Ammon's horn (tissue), 1 donor: ENCODE measurements around the gene CUBN.
"Not testable (repeated sequence)": the region's sequence is repeated elsewhere in the genome, so short reads cannot be mapped to it uniquely, and the experiment has no call there.

Experiments used
- DNase-seq: peaks from one replicate; pipeline ENCODE4 v3.0.0-alpha.2; 2016; ENCODE audit warnings: low spot score

Gene CUBN

DNA sequence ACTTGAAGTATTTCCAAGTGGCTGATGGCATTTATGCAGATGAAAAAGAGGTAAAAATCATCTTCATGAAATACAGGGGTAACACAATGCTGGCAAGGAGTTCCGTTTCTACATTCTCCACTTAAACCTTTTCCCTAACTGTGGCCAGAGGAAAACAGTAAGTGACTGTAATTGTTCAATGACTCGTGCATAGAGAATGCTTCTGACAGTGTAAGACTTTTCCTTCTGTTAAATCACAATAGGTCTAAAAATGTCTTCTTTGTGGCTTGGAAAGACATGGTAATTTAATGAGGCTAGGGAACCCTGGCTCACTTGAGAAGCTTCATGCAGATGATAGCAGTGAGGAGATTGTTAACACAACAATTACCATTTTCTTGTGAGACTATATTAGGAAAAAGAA is 262.1 kb downstream of the CUBN start:
- DNase-seq = no peak

- no peak for DNase-seq
Observed at GRCh38 chr10:16866541-16867275, 262.9 kb downstream of the CUBN start.

DNA sequence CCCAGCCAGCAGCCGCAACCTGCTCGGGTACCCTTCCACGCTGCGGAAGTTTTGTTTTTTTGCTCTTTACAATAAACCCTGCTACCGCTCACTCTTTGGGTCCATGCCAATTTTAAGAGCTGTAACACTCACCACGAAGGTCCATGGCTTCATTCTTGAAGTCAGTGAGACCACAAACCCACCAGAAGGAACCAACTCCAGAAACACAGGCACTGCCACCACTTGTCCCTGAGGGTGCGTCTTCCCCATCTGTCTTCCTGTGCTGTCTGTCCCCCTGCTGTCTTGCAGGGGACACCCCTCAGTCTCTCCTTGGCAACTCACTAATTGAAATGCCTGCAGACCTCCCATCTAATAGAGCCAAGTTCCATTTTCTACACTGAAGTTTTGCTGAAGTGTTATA is 263.8 kb downstream of the CUBN start:
- DNase-seq = no peak

DNA sequence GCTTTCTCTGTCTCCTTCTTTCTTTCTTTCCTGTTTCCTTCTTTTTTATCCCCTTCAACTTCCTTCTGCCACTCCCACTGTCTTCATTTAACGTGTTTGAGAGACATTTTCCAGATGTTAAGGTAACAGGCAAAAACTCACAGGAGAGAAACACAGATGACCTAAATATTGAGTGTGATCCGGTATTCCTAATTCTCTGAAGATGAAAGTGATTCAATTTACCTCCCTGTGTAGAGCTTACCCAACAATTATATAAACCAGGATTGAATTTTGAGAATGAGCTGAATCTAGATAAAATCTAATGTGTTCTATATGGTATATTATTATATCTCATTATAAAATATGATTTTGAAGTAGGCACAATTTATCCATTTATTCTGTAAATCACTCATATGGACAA is 265.8 kb downstream of the CUBN start:
- no peak for DNase-seq

GRCh38 chr10:16857419-16857818 is 272.2 kb downstream of the CUBN start:
- DNase-seq = no peak

DNA sequence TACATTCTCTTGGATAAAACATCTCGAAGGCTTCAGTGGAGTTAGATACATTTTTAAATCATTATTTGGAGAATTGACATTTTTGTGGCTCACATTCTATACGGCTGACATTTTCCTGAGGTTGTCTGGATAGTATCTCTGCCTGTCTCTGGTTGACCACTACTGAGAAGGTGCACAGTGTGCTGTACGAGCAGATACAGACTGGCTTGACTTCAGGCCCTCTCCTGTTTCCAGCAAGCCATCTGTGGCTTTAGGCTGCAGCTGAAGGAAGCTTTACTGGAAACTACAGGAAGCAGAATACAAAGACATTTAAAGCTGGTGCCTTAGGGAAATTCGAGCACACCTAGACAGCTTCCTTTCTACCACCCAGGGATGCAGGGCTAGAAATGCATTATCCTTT is 273.0 kb downstream of the CUBN start:
- DNase-seq = no peak

DNA sequence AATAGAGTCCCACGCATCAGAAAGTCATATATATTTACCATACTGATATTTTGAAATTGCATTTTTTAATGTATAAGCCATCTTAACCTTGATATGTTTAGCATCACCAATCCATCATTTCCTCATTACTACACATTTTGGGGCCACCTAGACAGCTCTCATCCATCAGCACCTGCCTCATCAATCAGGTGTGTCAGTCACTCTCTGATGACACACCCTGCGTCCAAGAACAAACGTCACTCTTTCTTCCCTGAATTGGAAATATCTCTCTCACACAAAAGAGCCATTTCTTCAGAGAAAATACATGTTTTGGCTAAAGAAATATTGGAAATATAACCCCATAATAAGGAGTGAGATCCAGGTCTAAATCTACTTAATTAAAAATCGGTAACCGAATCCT is 273.5 kb downstream of the CUBN start:
- no peak for DNase-seq

- DNase-seq = no peak
Observed at GRCh38 chr10:16854623-16855022, 275.0 kb downstream of the CUBN start.

GRCh38 chr10:16853809-16854208 is 275.8 kb downstream of the CUBN start:
- no peak for DNase-seq

DNA sequence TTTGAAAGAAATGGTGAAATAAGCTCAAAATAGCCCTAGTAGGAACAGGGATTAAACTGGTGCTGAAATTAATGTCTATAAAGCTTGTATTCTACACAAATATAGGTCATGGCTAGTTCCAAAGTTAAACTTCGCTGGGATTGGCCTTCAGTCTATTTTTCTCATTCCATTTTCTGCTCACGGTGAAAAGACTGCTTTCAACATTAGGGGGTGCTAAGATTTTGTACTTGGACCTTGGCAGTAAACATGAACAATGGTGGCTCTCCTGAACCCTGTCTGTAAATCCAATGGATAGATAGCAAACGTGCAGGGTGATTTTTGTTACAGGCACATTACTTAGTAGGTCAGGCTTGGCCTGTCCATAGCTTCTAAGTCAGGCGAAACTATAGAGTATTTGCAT is 276.4 kb downstream of the CUBN start:
- no peak for DNase-seq

DNA sequence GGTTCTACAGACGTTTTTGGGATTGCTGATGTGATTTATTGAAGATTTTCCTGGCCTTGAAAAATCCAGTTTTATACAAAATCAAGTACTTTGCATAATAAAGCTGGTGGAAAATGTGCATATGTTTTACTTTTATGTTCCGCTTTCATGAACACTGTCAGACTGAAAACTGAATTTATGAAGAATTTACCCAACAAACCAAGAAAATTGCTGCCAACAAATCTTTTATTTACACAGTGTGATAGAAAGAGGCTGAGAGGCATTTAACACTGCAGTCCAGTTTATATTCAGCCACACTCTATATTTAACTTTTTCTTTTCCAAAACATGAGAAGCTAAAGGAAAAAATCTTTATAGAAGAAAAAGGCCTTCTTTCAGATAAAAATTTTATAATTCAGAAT is 277.0 kb downstream of the CUBN start:
- no peak for DNase-seq

DNA sequence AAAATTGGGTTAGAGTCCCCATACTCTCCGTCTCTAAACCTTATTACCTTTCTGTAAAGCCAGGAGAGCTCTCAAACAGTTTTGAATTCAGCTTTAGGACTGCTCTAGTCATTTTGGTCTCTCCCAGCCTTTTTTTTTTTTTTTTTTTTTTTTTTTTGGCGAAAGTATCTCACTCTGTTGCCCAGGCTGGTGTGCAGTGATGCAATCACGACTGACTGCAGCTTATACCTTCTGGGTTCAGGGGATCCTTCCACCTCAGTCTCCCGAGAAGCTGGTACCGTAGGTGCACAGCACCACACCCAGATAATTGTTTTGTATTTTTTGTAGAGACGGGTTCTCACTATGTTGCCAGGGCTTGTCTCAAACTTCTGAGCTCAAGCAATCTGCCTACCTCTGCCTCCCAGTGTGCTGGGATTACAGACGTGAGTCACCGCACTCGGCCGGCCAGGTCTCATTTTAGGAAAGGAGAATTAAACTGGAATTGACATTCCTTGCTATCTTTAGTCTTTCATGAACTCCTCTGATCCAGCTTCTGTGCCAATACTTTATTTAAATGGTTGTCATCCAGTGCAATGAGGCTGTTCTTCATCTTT is 281.0 kb downstream of the CUBN start:
- DNase-seq = no peak

DNA sequence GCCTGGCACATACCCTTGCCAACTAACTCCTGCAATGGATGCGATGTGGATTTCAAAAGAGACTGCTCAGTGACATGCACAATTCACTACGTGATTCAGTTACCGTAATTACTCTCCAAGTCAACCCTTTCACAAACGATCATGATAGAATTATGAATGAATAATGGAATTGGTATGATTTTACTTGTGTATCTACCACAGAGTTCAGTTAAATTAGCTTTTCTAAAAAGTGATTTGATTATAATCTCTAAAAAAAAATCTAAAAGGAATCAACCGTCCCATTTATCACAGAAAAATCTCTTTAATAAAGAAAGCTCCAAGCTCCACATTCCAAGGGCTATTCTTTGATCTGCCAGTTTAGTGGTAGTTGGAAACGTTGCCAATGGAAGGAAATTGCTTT is 282.0 kb downstream of the CUBN start:
- DNase-seq = no peak

DNA sequence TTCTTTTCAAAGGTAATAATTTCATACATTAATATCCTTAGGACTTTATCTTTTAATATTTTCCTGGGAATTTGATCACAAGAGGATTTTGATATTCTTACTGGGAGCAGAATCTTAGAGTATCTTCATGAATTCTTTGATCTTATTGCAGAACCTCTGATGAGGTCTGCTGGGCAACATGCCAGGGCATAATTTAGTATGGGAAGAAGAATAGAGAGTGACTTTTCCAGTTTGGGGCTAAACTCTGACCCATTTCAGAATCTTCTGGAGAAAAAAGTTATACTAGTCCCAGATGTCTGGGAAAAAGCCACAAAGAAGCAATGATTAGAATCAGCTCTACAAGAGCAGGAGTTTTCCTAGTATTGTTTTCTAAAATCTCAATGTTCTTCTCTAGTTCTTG is 284.4 kb downstream of the CUBN start:
- no peak for DNase-seq

- DNase-seq = peak; percentile 72
Observed at GRCh38 chr10:16843252-16843870, 286.2 kb downstream of the CUBN start.

DNA sequence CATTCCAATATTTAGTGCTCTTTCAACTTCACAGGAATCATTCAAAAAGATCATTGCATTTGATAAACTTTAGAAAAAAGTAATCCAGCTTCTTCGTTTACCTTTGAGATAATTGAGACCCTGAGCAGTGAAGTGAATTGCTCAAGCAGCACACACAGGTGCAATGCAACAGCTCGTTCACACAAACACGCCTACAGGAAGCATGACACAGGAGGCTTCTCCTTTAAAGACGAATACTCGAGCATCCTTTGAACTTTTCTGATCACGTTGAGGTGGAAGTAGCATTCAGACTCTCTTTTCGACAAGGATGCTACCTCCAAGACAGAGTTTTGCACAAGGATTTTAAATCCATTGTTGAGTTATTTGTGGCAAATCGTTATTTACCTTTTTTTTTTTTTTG is 294.4 kb downstream of the CUBN start:
- no peak for DNase-seq

DNA sequence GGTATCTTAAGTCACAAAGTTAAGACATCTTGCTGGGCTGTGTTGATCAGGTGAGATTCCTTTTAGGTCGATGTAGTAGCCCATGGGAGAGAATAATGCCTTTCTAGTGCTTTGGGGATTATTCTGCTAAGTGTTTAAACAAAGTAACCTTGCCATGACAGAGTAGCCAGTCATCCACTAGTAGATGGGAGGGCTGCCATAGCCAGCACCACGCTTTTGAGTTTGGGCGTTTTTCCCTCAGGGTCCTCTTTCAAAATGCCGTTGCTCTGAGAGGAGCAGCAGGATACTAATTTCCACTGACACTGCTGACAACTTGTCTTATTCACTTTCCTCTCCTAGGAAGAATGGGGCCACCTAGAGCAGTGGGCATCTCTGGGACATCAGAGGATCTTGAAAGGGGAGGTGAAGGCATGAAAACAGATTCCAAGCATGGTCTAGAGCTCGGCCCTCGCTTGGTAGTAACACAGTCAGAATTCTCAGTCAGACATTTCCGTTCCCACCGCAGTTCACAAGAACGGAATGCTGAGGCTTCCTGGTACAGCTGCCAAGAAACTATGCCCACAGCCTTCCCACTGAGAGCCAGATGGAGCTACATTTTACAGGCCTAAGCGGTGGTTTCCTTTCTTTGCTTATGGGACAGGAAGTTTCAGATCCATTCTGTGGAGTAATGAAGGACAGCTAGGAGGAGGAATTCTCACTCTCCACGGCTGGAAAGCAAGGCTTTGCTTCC is 297.1 kb downstream of the CUBN start:
- peak; percentile 25 for DNase-seq

DNA sequence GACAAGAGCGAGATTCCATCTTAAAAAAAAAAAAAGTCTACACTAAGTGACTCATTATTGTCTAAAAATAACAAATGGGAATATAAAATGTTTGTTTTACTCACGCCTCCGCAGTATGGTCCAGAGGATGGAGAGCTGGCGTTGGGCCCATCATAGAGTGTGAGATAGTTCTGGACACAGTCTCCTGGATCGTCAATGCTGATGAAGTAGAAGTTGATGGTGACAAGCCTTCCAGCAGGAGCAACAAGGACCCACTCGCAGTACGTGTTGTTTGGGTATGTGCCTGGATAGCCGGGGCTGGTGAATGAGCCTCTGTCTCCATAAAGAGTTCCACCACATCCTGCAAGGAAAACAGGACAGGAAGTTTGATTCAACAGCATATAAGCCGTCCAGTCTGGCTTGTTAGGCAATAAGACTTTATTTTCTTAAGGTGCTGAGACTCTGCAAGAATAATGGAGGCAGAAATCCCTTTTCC is 300.9 kb downstream of the CUBN start:
- no peak for DNase-seq

- peak; percentile 90 for DNase-seq
Observed at GRCh38 chr10:16828114-16828568, 301.5 kb downstream of the CUBN start.

GRCh38 chr10:16827474-16827873 is 302.1 kb downstream of the CUBN start:
- DNase-seq = not testable (repeated sequence)

- DNase-seq = no peak
Observed at GRCh38 chr10:16822726-16823360, 306.8 kb downstream of the CUBN start.

DNA sequence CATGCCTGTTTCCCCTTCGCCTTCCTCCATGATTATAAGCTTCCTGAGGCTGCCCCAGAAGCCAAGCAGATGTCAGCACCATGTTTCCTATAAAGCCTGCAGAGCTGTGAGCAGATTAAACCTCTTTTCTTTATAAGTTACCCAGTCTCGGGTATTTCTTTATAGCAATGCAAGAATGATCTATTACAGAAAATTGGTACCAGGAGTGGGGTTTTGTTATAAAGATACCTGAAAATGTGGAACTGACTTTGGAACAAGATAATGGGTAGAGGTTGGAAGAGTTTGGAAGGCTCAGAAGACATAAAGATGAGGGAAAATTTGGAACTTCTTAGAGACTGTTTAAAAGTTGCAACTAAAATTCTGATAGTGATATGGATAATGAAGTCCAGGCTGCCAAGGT is 307.6 kb downstream of the CUBN start:
- DNase-seq = no peak
